DND-41 (cell line): ENCODE results near the gene ATP6V1F.

Source experiments
- ATAC-seq: fragments of 200-7000 bp; cut with Tn5 transposase; 3 replicates; pipeline ENCODE4 v1.9.1; 2021; ENCODE audit warnings: low read depth; ENCODE audit not compliant: insufficient read depth
- DNase-seq: peaks from one replicate; pipeline ENCODE4 v3.0.0-alpha.2; 2020
- H2AFZ ChIP-seq: 2 replicates; pipeline ENCODE4 v1.6.0; 2012; ENCODE audit warnings: low read depth, low read length
- H3K27ac ChIP-seq: 2 replicates; pipeline ENCODE4 v1.5.1; 2012; ENCODE audit warnings: low read length, inconsistent platforms
- H3K27me3 ChIP-seq: fragments of 200-600 bp; sonication (generic); 2 replicates; pipeline ENCODE4 v1.6.0; 2012; ENCODE audit warnings: low read length, mild to moderate bottlenecking, inconsistent platforms; ENCODE audit not compliant: insufficient read depth, poor library complexity
- H3K36me3 ChIP-seq: 2 replicates; pipeline ENCODE4 v1.5.1; 2012; ENCODE audit warnings: low read length, inconsistent platforms; ENCODE audit not compliant: insufficient read depth
- H3K4me1 ChIP-seq: 2 replicates; pipeline ENCODE4 v1.5.1; 2012; ENCODE audit warnings: mild to moderate bottlenecking, low read length; ENCODE audit not compliant: insufficient read depth
- H3K4me2 ChIP-seq: 2 replicates; pipeline ENCODE4 v1.6.0; 2012; ENCODE audit warnings: mild to moderate bottlenecking, moderate library complexity, low read length, inconsistent platforms; ENCODE audit not compliant: insufficient read depth
- H3K4me3 ChIP-seq, 2 experiments: fragments of 200-600 bp in 1 of 2; shearing (Covaris generic) in 1 of 2; 2 replicates each; pipeline ENCODE4 v1.5.1; 2012 to 2016; ENCODE audit warnings: inconsistent platforms in 2 of 2, low read length in 2 of 2, mild to moderate bottlenecking in 2 of 2, low read depth in 1 of 2, moderate library complexity in 1 of 2
- H3K79me2 ChIP-seq: 2 replicates; pipeline ENCODE4 v1.6.0; 2012; ENCODE audit warnings: low read length, inconsistent platforms; ENCODE audit not compliant: insufficient read depth
- H3K9ac ChIP-seq: 2 replicates; pipeline ENCODE4 v1.6.0; 2012; ENCODE audit warnings: low read depth, mild to moderate bottlenecking, inconsistent platforms, low read length, moderate library complexity
- H3K9me3 ChIP-seq: 2 replicates; pipeline ENCODE4 v1.5.1; 2012; ENCODE audit warnings: low read length, moderate library complexity, mild to moderate bottlenecking, inconsistent platforms; ENCODE audit not compliant: insufficient read depth, severe bottlenecking
- H4K20me1 ChIP-seq: 2 replicates; pipeline ENCODE4 v1.6.0; 2012; ENCODE audit warnings: low read length; ENCODE audit not compliant: insufficient read depth
- CTCF ChIP-seq: IDR thresholded peaks from 2 replicates; pipeline ENCODE4 v1.5.1; 2012; ENCODE audit warnings: borderline replicate concordance, low read length, moderate library complexity, mild to moderate bottlenecking; ENCODE audit not compliant: poor library complexity, severe bottlenecking; ENCODE audit errors: extremely low read depth
- EZH2 ChIP-seq: IDR thresholded peaks from 3 replicates; pipeline ENCODE4 v1.6.1; 2012; ENCODE audit warnings: borderline replicate concordance, low read depth, mild to moderate bottlenecking, moderate library complexity, low read length, inconsistent platforms; ENCODE audit not compliant: severe bottlenecking

The ATP6V1F gene

GRCh38 chr7:128894101-128894440, 31.4 kb downstream of the ATP6V1F start:
- H3K36me3 ChIP-seq = no peaks in the 10 kb centered on the region
- no peaks in the 10 kb centered on the region for H3K79me2 ChIP-seq
- DNase-seq (no peak), ATAC-seq (no peak)
- no peaks in the 10 kb centered on the region for H4K20me1 ChIP-seq
- TF ChIP-seq EZH2 (no peak), CTCF (no peak)
- H3K4me1 ChIP-seq = no peaks in the 10 kb centered on the region
- no peak overlapping the region for H3K27ac ChIP-seq
- H3K4me2 ChIP-seq = no peak overlapping the region
- no peak overlapping the region for H3K9ac ChIP-seq
- no peak overlapping the region for H3K4me3 ChIP-seq
- H3K27me3 ChIP-seq = no peaks in the 10 kb centered on the region
- peaks cover 1% of the 10 kb centered on the region for H3K9me3 ChIP-seq
- no peak overlapping the region for H2AFZ ChIP-seq

GRCh38 chr7:128895320-128895719, 32.7 kb downstream of the ATP6V1F start:
- no peak for DNase-seq
- Histone ChIP-seq H3K27ac (no peak overlapping the region), H3K4me3 (no peak overlapping the region), H4K20me1 (no peaks in the 10 kb centered on the region), H3K9me3 (peaks cover 10% of the 10 kb centered on the region), H3K36me3 (no peaks in the 10 kb centered on the region), H3K9ac (no peak overlapping the region), H3K4me2 (no peak overlapping the region), H2AFZ (no peak overlapping the region), H3K27me3 (no peaks in the 10 kb centered on the region), H3K4me1 (no peaks in the 10 kb centered on the region), H3K79me2 (no peaks in the 10 kb centered on the region)
- ATAC-seq = no peak
- TF ChIP-seq EZH2 = no peak

GRCh38 chr7:128899392-128899791, 36.7 kb downstream of the ATP6V1F start:
- Histone ChIP-seq H3K4me1 (0 out of 2 replicates have a peak, but pooled peaks cover 1% of the 10 kb centered on the region), H3K79me2 (no peaks in the 10 kb centered on the region), H4K20me1 (no peaks in the 10 kb centered on the region), H3K4me3 (no peak overlapping the region), H3K9ac (no peak overlapping the region), H3K4me2 (no peak overlapping the region), H3K36me3 (no peaks in the 10 kb centered on the region), H2AFZ (no peak overlapping the region), H3K27ac (no peak overlapping the region), H3K9me3 (peaks cover 13% of the 10 kb centered on the region), H3K27me3 (no peaks in the 10 kb centered on the region)
- TF ChIP-seq EZH2 (no peak), CTCF (no peak)
- DNase-seq = no peak
- ATAC-seq = no peak

- Histone ChIP-seq H3K4me2 (no peak overlapping the region), H3K36me3 (no peaks in the 10 kb centered on the region), H3K27me3 (no peaks in the 10 kb centered on the region), H3K79me2 (no peaks in the 10 kb centered on the region), H2AFZ (no peak overlapping the region), H4K20me1 (no peaks in the 10 kb centered on the region), H3K4me1 (0 out of 2 replicates have a peak, but pooled peaks cover 3% of the 10 kb centered on the region), H3K4me3 (no peak overlapping the region), H3K9me3 (peaks cover 13% of the 10 kb centered on the region), H3K27ac (no peak overlapping the region), H3K9ac (no peak overlapping the region)
- ATAC-seq (no peak), DNase-seq (no peak)
- TF ChIP-seq EZH2 = no peak
- TF ChIP-seq CTCF = no peak
Measured at GRCh38 chr7:128900237-128900636, 37.6 kb downstream of the ATP6V1F start.
